ENCODE measurements around the gene RBM10. TPM values are rescaled to one million over a fixed set of nuclear protein-coding genes. Genes with fewer than 3 reads are reported as not detected.
"Not testable (repeated sequence)": the region's sequence is repeated elsewhere in the genome, so short reads cannot be mapped to it uniquely, and the experiment has no call there.

RBM10 gene, protein sequence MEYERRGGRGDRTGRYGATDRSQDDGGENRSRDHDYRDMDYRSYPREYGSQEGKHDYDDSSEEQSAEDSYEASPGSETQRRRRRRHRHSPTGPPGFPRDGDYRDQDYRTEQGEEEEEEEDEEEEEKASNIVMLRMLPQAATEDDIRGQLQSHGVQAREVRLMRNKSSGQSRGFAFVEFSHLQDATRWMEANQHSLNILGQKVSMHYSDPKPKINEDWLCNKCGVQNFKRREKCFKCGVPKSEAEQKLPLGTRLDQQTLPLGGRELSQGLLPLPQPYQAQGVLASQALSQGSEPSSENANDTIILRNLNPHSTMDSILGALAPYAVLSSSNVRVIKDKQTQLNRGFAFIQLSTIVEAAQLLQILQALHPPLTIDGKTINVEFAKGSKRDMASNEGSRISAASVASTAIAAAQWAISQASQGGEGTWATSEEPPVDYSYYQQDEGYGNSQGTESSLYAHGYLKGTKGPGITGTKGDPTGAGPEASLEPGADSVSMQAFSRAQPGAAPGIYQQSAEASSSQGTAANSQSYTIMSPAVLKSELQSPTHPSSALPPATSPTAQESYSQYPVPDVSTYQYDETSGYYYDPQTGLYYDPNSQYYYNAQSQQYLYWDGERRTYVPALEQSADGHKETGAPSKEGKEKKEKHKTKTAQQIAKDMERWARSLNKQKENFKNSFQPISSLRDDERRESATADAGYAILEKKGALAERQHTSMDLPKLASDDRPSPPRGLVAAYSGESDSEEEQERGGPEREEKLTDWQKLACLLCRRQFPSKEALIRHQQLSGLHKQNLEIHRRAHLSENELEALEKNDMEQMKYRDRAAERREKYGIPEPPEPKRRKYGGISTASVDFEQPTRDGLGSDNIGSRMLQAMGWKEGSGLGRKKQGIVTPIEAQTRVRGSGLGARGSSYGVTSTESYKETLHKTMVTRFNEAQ
- total RNA-seq, result 33.6 and 38.1 TPM in 2 replicates
- polyA plus RNA-seq (2012), result 27.8 TPM

DNA sequence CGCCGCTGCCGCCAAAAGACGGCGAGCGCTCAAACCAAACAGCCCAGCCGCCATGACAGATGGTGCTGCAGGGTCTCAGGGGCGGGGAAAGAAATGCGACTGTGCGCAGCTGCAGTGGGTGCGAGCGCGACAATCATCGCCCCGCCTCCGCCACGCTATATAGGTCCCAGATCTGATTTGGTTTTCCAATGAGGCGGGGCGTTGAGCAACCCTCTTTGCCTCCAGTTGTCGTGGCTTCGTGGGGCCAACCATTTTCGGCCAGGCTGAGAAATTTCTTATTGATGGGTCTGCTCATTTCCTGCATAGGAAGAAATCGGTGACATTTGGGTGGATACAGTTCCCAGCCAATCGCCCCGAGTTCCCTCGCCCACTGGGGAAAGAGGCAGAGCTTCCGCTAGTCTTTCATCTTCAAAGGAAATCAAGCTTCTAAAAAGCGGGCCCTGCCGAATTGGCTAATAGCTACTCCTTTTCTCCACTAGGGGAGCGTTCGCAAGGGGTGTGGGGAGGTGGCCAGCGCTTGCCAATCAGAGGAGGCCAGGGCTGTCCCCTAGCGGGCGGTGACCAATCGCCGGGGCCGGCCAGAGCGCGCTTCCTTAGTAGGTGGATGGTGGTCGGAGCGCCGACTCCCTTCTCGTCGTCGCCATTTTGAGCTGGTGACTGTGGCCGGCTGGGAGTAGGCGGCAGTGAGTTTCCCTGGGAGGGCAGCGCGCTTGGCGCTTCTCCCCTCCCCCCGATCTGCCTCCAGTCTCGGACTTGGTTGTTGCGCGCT, at the start of gene RBM10, which contains the start of gene NDUFB11:
Gene RBM10 (plus strand): TSS at position 596 of the 769 bp plus-strand sequence. CDS start 2,261 bp downstream, outside the sequence.
Gene NDUFB11 (minus strand): TSS at position 77 of the 769 bp plus-strand sequence. CDS start 23 bp downstream, at position 54.
- peak; percentile 93 for DNase-seq (ENCODE audit: low read depth)

DNA sequence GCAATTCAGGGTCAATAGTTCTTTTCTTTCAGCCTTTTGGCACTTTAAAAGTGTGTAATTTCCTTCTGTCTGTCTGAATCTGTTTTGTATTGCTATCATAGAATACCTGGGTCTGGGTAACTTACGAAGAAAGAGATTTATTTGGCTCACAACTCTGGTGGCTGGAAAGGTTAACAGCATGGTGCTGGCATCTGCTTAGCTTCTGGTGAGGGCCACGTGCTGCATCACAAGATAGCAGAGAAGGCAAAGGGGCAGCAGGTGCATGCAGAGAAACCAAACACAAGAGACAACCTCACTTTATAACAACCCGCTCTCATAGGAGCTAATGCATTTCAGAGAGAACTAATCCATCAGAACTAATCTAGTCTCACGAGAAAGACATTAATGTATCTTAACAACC, 48.0 kb upstream of the RBM10 start:
- peak; percentile 19 for DNase-seq (ENCODE audit: low read depth)

DNA sequence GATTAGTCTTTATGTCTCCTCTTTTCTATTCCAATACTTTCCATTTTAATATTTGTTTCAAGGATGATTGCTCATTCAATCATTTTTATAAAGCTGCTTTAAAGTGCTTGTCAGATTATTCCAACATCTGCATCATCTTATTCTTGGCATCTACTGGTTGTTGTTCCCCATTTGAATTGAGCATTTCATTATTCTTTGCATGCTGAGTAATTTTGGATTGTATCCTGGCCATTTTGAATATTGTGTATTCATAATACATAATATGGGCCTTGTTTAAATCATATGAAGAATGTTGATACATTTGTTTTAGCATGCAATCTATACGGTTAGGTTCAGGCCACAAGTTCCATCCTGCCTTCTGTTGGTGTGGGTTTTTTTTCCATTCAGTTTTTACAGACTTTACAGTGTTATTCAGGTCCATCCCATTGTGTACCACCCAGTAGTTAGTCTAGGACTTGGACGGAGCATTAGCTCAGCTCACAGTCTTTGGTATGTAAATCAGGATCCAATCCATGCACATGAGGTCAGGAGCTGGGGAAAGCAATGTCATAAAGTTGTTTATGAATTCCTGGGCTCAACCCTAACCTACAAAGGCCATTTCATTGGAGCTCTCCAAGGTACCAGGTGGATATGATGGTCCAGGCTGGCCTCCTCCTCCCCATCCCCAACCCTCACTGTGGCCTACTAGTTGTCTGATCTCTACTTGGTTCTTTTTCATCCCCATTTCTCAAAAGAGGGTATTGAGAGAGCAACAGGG, 46.5 kb upstream of the RBM10 start:
- DNase-seq (ENCODE audit: low read depth), result peak; percentile 7

DNA sequence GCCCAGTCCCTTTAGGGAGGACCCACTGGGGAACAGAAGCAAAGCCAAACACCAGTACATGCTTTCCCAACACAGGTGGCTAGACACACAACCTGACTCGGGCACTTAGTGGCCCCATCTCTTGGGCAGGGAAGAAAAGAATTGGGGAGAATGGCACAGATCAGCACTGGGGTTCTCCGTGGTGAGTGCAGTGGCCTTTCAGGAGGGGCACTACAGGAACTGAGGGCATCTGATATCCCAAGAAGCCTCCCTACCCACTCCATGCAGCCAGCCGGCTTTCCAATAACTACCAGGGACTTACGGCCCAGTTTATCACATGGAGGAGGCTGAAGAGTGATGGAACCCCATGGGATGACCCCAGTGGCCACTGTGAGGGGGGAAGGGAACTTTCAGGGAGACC, 43.8 kb upstream of the RBM10 start:
- no peak for DNase-seq (ENCODE audit: low read depth)

DNA sequence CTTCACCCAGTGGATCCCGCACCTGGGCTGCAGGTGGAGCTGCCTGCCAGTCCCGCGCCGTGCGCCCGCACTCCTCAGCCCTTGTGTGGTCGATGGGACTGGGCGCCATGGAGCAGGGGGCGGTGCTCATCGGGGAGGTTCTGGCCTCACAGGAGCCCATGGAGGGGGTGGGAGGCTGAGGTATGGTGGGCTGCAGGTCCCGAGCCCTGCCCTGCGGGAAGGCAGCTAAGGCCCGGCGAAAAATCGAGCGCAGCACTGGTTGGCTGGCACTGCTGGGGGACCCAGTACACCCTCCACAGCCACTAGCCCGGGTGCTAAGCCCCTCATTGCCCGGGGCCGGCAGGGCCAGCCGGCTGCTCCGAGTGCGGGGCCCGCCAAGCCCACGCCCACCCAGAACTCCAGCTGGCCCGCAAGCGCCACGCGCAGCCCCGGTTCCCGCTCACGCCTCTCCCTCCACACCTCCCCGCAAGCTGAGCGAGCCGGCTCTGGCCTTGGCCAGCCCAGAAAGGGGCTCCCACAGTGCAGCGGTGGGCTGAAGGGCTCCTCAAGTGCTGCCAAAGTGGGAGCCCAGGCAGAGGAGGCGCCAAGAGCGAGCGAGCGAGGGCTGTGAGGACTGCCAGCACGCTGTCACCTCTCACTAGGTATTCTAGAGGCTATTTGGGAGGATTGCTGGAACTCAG, 33.9 kb upstream of the RBM10 start:
- not testable (repeated sequence) for DNase-seq (ENCODE audit: low read depth)

DNA sequence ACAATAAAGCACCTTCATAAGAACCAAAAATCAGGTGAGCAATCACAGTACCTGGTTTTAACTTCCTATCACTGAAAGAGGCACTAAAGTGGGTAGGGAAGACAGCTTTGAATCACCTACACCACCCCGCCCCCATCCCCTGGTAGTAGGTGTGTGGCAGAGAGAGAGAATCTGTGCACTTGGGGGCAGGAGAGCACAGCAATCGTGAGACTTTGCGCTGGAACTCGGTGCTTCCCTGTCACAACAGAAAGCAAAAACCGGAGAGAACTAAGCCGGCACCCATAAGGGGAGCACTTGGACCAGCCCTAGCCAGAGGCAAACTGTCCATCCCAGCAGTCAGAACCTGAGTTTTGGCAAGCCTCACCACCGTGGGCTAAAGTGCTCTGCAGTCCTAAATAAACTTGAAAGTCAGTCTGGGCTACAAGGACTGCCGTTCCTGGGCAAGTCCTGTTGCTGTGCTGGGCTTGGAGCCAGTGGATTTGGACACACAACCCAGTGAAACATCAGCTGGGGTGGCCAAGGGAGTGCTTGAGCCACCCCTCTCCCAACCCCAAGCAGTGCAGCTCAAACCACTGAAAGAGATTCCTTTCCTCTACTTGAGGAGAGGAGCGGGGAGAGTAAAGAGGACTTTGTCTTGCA, 32.6 kb upstream of the RBM10 start:
- DNase-seq (ENCODE audit: low read depth), result peak; percentile 42

DNA sequence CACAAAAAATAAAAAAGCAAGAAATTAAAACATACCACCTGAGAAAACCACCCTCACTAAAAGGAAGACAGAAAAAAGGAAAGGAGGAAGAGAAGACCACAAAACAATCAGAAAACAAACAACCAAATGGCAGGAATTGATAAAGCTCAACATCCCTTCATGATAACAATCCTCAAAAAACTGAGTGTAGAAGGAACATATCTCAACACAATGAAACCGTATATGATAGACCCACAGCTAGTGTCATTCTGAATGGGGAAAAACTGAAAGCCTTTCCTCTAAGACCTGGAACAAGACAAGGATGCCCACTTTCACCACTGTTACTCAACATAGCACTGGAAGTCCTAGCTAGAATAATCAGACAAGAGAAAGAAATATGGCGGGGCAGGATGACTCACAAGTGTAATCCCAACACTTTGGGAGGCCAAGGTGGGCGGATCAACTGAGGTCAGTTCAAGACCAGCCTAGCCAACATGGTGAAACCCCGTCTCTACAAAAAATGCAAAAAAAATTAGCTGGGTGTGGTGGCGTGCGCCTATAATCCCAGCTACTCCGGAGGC, 28.4 kb upstream of the RBM10 start:
- not testable (repeated sequence) for DNase-seq (ENCODE audit: low read depth)

DNA sequence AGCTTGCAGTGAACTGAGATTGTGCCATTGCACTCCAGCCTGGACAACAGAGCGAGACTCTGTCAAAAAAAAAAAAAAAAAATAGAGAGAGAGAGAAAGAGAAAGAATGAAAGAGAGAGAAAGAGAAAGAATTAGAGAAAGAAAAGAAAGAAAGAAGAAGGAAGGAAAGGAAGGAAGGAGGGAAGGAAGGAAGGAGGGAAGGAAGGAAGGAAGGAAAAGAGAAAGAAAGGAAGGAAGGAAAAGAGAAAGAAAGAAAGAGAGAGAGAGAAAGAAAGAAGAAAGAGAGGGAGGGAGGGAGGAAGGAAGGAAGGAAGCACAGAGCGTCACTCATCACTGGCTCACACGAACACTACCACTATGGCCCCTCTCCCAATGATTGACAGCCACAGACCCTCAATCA, 20.6 kb upstream of the RBM10 start:
- DNase-seq (ENCODE audit: low read depth), result not testable (repeated sequence)

DNA sequence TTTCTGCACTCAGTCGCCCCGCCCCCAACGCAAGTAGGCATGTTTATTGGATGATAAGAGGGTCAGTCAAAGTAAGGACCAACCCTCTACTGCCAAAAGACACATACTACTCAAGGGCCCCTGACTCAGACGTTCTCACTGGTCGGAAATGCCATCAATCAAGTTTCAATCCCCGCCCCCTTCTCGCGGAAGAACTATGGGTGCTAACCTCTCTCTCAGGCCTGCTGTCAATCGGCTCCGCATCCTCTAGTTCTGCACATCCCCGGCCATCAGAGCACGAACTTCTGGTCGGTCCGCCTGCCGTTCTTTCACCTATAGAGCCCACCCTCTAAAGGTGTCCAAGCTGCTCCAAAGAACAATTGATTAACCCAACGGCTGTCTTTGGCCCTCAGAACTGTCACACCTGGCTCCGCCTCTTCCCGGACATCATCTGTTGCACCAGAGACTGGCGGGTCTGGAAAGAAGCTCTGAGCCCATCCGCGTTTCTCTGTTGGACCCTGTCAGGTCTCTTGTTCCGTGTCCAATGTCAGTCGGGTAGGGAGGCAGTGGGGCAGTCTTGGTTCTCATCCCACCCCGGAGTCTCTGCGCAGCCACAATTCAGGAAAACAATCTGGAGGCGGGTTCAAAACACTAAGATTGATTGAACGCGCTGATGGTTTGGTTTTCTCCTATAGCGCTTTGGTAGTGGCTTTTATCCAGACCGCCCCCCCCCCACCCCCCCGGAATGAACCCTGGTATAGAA, 15.7 kb upstream of the RBM10 start:
- peak; percentile 96 for DNase-seq (ENCODE audit: low read depth)

DNA sequence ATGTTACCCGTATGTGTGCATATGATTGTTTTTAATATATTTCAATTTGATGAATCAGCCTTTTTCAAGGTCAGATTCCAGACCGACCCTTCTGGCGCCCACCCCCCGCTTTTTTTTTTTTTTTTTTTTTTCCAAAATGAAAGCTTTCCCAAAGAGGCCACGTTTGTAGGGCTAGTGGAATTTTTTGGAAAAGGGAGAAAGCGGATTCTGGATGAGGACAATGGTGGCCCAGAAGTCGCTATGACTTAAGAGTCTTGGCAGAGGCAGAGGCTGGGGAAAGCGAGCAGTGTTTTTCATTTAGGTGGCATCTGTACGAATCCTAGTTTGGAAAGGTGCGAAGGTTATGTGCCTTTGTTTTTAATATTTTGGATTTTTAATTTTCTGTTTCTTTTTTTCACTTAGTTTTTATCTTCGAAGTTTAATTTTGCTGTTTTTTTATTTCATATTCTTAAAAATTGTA, 15.1 kb upstream of the RBM10 start:
- DNase-seq (ENCODE audit: low read depth), result peak; percentile 8

DNA sequence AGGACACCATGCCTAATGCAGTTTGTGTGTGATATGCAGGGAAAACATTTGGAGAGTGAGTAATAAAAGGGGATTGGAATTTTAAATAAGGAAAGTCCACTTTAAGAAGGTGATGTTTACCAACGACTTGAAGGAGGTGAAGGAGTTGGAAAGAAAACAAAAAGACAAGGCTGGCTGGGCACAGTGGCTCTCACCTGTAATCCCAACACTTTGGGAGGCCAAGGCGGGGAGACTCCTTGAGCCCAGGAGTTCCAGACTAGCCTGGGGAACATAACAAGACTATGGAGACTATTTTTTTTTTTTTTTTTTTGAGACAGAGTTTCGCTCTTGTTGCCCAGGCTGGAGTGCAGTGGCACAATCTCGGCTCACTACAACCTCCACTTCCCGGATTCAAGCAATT, 11.5 kb upstream of the RBM10 start:
- no peak for DNase-seq (ENCODE audit: low read depth)

DNA sequence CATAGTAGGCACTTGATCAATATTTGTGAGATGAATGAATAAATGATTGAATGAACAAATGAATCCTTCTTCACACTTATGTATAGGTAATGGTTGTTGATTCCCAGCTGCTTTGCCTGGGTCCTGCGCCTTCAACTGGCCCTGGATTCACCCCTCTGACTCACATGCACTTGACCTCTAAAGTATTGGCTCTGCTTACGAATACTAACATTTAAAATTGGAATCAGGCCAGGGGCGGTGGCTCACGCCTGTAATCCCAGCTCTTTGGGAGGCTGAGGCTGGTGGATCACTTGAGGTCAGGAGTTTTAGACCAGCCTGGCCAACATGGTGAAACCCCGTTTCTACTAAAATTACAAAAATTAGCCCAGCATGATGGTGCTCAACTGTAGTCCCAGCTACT, 9.4 kb upstream of the RBM10 start:
- not testable (repeated sequence) for DNase-seq (ENCODE audit: low read depth)

DNA sequence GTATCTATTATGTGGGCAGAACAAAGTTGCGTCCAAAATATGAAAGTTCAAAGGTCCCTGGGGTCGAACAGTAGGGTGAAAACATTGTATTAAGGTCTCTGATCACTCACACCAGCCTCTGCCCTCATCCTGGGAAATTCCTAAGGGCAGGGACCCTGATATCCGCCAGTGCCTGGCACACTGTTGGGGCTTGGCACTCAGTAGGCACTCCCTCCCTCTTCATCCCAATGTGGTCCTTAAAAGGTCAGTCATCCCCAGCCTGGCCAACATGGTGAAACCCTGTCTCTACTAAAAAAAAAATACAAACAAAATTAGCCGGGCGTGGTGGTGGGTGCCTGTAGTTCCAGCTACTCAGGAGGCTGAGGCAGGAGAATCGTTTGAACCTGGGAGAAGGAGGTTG, 6.8 kb upstream of the RBM10 start:
- DNase-seq (ENCODE audit: low read depth), result no peak

DNA sequence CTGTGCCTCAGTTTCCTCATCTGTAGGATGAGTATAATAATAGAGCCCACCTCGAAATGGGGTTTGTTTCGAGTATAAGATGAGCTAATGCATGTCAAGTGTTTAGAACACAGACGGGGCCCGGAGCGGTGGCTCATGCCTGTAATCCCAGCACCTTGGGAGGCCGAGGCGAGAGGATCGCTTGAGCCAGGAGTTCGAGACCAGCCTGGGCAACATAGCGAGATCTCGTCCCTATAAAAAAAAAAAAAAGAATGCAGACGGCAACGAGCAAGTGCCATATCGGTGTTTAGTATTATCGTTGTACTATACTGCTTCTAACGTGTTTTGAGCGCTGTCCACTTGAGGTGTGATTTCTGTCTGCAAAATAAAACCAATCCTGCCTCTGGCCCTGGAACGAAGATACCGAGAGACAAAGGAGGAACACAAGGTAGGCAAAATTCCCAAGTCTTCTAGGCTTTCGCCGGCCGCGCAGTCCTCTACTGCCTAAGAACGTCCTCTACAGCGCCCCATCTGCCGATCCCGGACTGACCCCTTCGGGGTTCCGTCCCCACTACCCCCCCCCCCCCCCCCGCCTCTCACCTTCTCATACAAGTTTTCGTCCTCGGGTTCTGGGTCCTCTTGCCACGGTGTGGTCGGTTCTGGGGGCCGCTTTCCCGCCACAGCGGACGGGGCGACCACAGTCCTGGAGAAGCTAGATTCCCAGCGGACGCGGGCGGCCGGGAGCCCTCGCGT, 961 bp upstream of the RBM10 start:
- peak; percentile 50 for DNase-seq (ENCODE audit: low read depth)

DNA sequence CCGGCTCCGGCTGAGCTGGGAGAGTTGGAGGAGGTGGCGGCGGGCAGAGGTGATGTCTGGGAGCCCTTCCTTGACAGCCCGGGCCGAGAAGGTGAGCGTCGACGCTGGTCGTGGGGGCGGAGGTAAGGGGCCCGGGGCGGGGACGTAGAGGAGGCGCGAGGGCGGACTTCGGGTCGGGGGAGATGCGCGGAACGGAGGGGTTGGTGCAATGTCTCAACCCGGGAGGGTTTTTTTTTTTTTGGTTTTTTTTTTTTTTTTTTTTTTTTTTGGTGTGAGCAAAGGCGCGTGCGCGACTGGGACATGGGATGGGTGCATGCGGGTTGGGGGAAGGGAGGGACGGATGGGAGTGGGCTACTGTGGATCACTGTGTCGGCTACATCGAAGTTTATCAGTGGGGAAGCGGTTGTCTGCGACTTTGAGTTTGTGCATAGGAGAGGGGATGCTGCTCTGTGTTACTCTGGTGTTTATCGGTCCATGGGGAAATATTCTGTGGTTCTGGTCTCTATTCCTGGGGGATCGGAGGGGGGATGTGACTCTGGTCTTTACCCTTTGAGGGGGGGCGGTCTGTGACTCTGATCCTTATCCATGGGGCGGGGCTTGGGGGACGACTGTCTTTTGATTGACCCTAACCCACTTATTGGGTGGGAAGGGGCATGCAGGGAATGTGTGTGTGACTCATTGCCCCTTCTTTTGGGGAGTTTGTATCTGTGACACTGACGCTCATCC, 537 bp downstream of the RBM10 start:
- no peak for DNase-seq (ENCODE audit: low read depth)

DNA sequence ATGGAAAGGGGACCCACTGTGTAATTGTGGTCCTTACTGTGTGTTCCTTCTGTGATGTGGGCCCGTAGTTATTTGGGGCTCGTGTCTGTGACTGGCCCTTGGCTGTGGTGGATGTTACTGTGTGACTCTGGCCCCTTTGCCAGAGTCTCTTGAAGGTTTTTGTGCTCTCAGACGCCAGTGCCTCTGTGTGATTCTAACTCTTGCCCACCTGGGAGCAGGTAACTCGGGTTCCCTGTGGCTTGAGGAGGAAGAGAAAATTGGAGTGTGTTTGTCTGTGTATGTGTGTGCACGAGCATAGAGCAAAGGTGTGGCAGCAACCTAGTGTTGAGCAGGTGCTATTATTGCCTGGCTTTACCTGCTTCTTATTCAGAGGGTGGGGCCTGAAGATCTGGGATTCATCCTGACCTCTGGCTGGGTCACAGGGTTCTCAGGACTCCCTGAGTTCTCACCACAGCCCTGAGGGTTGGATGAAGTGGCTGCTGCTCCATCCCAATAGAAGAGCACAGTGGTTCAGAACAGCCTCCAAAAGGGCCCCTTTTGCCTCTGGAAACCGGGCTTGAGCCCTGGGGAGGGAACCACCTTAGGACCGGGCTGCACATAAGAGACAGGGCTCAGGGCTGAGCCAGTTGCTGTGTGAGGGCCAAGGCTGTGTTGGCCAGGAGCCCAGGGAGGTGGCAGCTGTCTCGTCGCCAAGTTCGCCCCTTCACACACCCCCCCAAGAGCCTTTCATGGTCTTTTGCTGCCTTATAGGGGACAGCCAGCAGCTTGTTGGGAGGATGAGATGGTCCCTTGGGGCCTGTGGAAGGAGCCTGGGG, 1.3 kb downstream of the RBM10 start:
- DNase-seq (ENCODE audit: low read depth), result peak; percentile 14
